Calu3 (cell line): ENCODE measurements around the gene SPDYE11. TPM values are rescaled to one million over a fixed set of nuclear protein-coding genes. Genes with fewer than 3 reads are reported as not detected.
"Not testable (repeated sequence)": the region's sequence is repeated elsewhere in the genome, so short reads cannot be mapped to it uniquely, and the experiment has no call there.

Experiments
- Bru-seq: library from RNA; stranded (reverse); fragments of 400-500 nt; gene quantifications from one replicate; lab custom pipeline; 2021; lab: Mats Ljungman, UMichigan
- BruChase-seq, 2 experiments: library from RNA; stranded (reverse); fragments of 400-500 nt; gene quantifications; one replicate each; lab custom pipeline; 2021; lab: Mats Ljungman, UMichigan
- BruUV-seq: library from RNA; stranded (reverse); fragments of 400-500 nt; replicated peaks from 2 replicates; lab custom pipeline; 2021; lab: Mats Ljungman, UMichigan
- CTCF ChIA-PET: fragments of 300-600 bp; sonication (Branson Sonifier 250); formaldehyde crosslinking; loops from one replicate; lab custom pipeline; 2022; ENCODE audit warnings: antibody characterized with exemption; lab: Charles Lee
- DNase-seq: peaks from one replicate; pipeline ENCODE4 v3.0.0; 2022
- H3K27ac Mint-ChIP-seq: one replicate; pipeline ENCODE4 v1.8.0; 2022; ENCODE audit warnings: mixed read lengths; ENCODE audit not compliant: unreplicated experiment
- H3K27me3 Mint-ChIP-seq: one replicate; pipeline ENCODE4 v1.8.0; 2022; ENCODE audit warnings: mixed read lengths; ENCODE audit not compliant: unreplicated experiment
- H3K36me3 Mint-ChIP-seq: one replicate; pipeline ENCODE4 v1.8.0; 2022; ENCODE audit warnings: mild to moderate bottlenecking, moderate library complexity, mixed read lengths; ENCODE audit not compliant: insufficient read depth, unreplicated experiment
- H3K4me1 Mint-ChIP-seq: one replicate; pipeline ENCODE4 v1.8.0; 2022; ENCODE audit warnings: mild to moderate bottlenecking, low read depth, mixed read lengths; ENCODE audit not compliant: unreplicated experiment
- H3K4me3 Mint-ChIP-seq: one replicate; pipeline ENCODE4 v1.8.0; 2022; ENCODE audit warnings: mild to moderate bottlenecking, low read depth, moderate library complexity, mixed read lengths; ENCODE audit not compliant: unreplicated experiment
- H3K9me3 Mint-ChIP-seq: one replicate; pipeline ENCODE4 v1.8.0; 2022; ENCODE audit warnings: low read depth, mixed read lengths; ENCODE audit not compliant: unreplicated experiment
- intact Hi-C: fragments of 100-400 bp; cut with micrococcal nuclease; formaldehyde crosslinking; loops from one replicate; pipeline ENCODE4 v1.10.0; 2022; ENCODE audit not compliant: unreplicated experiment
- long read RNA-seq: library from polyadenylated mRNA; stranded (forward); transcript quantifications from one replicate; pipeline ENCODE4 v2.0.0, GENCODE V29; 2022
- total RNA-seq: library from RNA; stranded (reverse); gene quantifications from 2 replicates; pipeline ENCODE4 v1.2.3, GENCODE V29; 2022

The SPDYE11 gene, protein sequence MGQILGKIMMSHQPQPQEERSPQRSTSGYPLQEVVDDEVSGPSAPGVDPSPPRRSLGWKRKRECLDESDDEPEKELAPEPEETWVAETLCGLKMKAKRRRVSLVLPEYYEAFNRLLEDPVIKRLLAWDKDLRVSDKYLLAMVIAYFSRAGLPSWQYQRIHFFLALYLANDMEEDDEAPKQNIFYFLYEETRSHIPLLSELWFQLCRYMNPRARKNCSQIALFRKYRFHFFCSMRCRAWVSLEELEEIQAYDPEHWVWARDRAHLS
- total RNA-seq = not detected in 2 replicates
- Bru-seq, nascent RNA = not detected
- not detected for BruChase-seq, experiment 1, labeled RNA remaining after a 6-hour chase
- BruChase-seq, experiment 2, labeled RNA remaining after a 2-hour chase = not detected
- long read RNA-seq, partial matches to known transcripts = 0 of 1 reads
- long read RNA-seq, other reads (novel, unspliced or antisense) = 1 of 1 reads

GRCh38 chr7:73057811-73058210, at the start of gene SPDYE11:
SPDYE11 (minus strand) TSS chr7:73057911; CDS start chr7:73056111, 1,800 bp downstream.
- H3K27ac Mint-ChIP-seq, DNase-seq, H3K36me3 Mint-ChIP-seq, H3K4me1 Mint-ChIP-seq, H3K9me3 Mint-ChIP-seq, H3K27me3 Mint-ChIP-seq, BruUV-seq, CTCF ChIA-PET, H3K4me3 Mint-ChIP-seq, intact Hi-C loops: not testable (repeated sequence)

- H3K4me1 Mint-ChIP-seq, BruUV-seq, H3K36me3 Mint-ChIP-seq, H3K9me3 Mint-ChIP-seq, H3K27ac Mint-ChIP-seq, CTCF ChIA-PET, intact Hi-C loops, H3K27me3 Mint-ChIP-seq, DNase-seq, H3K4me3 Mint-ChIP-seq: not testable (repeated sequence)
Observed at GRCh38 chr7:73085938-73086337, 28.2 kb upstream of the SPDYE11 start, which contains the start of gene SPDYE9. SPDYE9 (minus strand) TSS chr7:73086038; CDS start chr7:73084238, 1,800 bp downstream.

DNA sequence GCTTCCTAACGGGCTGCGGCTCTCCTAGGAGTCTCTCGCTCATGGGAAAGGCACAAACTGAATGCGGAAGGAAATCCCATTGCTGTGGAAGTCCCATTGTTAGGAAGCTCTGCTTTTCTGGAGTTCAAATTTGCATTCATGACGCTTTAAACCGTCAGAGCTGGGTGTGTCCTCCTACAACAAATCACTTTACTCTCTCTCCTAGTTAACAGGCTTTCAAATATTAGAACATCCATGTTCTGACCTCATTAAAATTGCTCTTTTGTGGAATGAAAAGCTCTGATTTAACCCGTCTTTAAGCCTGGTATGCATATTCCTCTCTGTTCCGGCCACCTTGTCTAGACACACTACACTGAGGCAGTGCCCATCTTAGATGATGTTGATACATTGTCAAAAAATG, 28.0 kb downstream of the SPDYE11 start, which contains the start of gene SPDYE8:
TSS of gene SPDYE8 (minus strand) at position 101 of the 400 bp plus-strand sequence. CDS start 1,800 bp downstream, outside the sequence.
- H3K27me3 Mint-ChIP-seq, H3K4me1 Mint-ChIP-seq, H3K36me3 Mint-ChIP-seq, H3K4me3 Mint-ChIP-seq, CTCF ChIA-PET, H3K27ac Mint-ChIP-seq, DNase-seq, BruUV-seq, H3K9me3 Mint-ChIP-seq, intact Hi-C loops: not testable (repeated sequence)

DNA sequence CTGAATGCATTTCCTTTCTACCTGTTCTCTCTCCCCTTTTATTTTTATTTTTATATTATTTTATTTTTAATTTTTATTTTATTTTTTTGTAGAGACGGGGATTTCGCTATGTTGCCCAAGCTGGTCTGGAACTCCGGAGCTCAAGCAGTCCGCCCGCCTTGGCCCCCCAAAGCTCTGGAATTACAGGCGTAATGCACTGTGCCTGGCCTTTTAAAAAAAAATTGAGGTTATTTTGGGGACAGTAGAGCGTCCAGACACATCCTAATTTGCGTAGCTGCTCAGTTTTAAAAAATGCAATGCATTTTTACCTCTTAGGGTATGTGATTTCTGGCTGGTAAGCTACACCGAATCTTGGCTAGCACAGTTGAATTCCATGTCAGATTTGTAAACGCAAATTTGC, 51.2 kb downstream of the SPDYE11 start:
- H3K27me3 Mint-ChIP-seq, intact Hi-C loops, H3K36me3 Mint-ChIP-seq, BruUV-seq, H3K4me1 Mint-ChIP-seq, H3K9me3 Mint-ChIP-seq, H3K27ac Mint-ChIP-seq, CTCF ChIA-PET: not testable (repeated sequence)
- H3K4me3 Mint-ChIP-seq = peak overlapping the region; percentile 85
- peak; percentile 0 for DNase-seq

GRCh38 chr7:73005693-73006447, 51.8 kb downstream of the SPDYE11 start:
- peak; percentile 75 for DNase-seq
- H3K4me1 Mint-ChIP-seq, H3K27me3 Mint-ChIP-seq, H3K9me3 Mint-ChIP-seq, H3K36me3 Mint-ChIP-seq, CTCF ChIA-PET, intact Hi-C loops, BruUV-seq: not testable (repeated sequence)
- Mint-ChIP-seq H3K4me3 (peak overlapping the region; percentile 85), H3K27ac (peak overlapping the region; percentile 98)

- intact Hi-C loops, H3K27me3 Mint-ChIP-seq, H3K36me3 Mint-ChIP-seq, H3K9me3 Mint-ChIP-seq, CTCF ChIA-PET, H3K4me1 Mint-ChIP-seq: not testable (repeated sequence)
- Mint-ChIP-seq H3K4me3 (peak overlapping the region; percentile 85), H3K27ac (peak overlapping the region; percentile 98)
- BruUV-seq = TSS peak; percentile 83
- peak; percentile 73 for DNase-seq
Observed at GRCh38 chr7:73005356-73005692, 52.4 kb downstream of the SPDYE11 start.

- H3K4me1 Mint-ChIP-seq, H3K27me3 Mint-ChIP-seq, H3K4me3 Mint-ChIP-seq, H3K27ac Mint-ChIP-seq, DNase-seq, BruUV-seq, intact Hi-C loops, H3K36me3 Mint-ChIP-seq, H3K9me3 Mint-ChIP-seq, CTCF ChIA-PET: not testable (repeated sequence)
Observed at GRCh38 chr7:72997887-72998468, 59.7 kb downstream of the SPDYE11 start.

Other genes starting within 250 kb of the SPDYE11 start
- 1.7 and 2.4 TPM in 2 replicates for gene TYW1B, start 229.7 kb downstream of the SPDYE11 start, total RNA-seq
- gene POM121, start 132.8 kb downstream of the SPDYE11 start, total RNA-seq = 31.0 and 33.2 TPM in 2 replicates
- gene TRIM74, start 88.4 kb downstream of the SPDYE11 start, total RNA-seq = 0.33 TPM in 1 of 2 replicates, not detected in the other
- not detected in 2 replicates for gene SPDYE8, start 28.1 kb downstream of the SPDYE11 start, total RNA-seq
- gene SPDYE9, start 28.1 kb upstream of the SPDYE11 start, total RNA-seq = not detected in 2 replicates